GM20431 (cell line): ENCODE results near the gene OR9Q2.
"Not testable (repeated sequence)": the region's sequence is repeated elsewhere in the genome, so short reads cannot be mapped to it uniquely, and the experiment has no call there.

Experiments used
- in situ Hi-C: fragments of 300-500 bp; cut with MseI, MboI; formaldehyde crosslinking; loops from one replicate; pipeline ENCODE4 v1.15.0; 2020; ENCODE audit warnings: low sequenced_read_pairs; ENCODE audit not compliant: unreplicated experiment

Gene OR9Q2

GRCh38 chr11:58188770-58189169 is at the start of gene OR9Q2:
TSS of gene OR9Q2 (plus strand) at chr11:58189070. CDS start at chr11:58190491, 1,421 bp downstream.
- in situ Hi-C loops, result no loop called here

DNA sequence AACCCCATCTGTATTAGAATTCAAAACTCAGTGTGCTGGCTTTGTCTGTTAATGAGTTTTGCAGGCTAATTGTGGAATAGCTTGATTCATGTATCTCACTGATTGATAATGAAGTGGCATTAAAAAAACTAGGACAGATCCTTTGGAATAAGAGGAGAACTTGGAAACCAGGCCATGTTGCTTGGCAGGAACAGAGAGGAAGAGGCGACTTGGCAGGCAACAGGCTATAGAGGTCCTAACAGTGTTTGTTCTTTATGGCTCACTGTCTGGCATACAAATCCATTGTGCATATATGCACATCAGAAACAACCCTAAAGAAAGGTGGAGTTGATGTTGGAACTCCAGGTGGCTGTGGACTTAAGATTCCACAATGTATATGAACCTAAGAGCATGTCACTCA is 46.1 kb upstream of the OR9Q2 start:
- in situ Hi-C loops, result no loop called here

- in situ Hi-C loops, result no loop called here
Measured at GRCh38 chr11:58152781-58153180, 36.1 kb upstream of the OR9Q2 start.

GRCh38 chr11:58164389-58164788 is 24.5 kb upstream of the OR9Q2 start:
- in situ Hi-C loops, result no loop called here

DNA sequence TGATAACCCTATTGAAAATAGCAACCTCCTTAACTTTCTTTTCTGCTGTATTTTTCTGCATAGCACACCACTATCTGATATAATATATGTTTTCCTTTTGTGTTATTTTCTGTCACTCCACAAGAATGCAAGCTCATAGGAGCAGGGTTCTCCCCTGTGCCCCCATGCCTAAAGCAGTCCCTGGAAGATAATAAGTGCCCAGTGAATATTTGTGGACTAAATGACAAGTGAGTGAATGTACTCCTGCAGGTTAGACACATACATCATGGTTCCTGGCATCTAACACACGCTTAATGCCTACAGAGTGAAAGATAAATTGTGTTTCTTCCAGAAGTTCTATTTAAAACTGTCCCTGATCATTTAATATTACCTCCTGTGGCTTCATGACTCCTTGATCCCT is 23.9 kb upstream of the OR9Q2 start:
- in situ Hi-C loops, result no loop called here

DNA sequence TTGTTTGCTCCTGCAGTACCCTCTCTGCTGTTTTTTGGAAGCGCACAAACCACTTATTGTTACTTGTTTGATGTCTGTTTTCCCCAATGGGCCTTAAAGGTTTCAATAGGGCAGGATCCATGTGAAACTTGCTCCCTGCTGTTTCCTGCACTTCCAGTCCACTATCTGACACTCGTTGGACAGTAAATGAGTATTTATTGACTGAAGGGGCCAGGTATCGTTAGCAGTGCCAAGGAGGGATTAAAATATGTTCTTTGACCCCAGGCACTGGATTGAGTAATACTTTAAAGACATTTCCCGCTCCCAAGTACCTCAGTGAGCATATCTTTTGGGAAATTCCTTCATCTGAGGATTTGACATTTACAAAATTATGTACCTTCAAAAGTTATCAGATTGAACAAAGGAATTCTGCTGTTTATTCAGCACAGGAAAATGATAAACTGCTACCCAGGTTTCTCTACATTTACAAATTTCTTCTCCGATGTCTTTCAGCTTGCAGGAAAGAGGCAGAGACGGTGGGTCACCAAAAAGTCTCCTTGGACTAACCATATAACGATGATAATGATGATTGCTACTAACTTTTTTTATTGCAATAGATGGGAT is 23.3 kb upstream of the OR9Q2 start:
- in situ Hi-C loops, result no loop called here

DNA sequence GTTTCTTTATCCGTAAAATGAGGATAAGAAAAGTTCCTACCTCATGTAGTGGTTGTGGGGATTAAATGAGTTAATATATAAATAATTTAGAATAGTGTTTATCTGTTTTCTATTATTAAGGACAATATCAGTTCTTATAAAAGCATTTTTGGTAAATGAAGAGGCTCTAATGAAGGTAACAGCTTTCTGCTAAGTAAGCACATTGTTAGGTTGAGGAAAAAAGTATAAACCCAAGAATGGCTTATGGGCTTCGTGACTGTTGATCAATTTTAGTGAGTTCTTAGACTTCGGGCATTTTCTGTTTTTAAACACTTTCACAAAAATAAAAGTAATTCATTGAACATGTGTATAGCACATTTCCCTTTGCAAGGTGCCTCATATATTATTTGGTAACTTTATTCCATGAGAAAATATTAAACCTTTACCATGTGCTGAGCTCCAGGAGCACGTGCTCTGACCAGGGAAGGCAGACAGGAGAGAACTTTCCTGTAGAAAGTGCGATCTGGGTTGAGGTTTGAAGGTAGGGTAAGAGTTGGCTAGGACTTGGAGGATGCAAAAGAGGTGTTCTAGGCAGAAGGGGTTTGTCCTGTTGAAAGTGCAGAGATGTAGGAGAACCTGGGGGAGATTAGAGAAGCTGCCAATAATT is 11.3 kb upstream of the OR9Q2 start:
- in situ Hi-C loops, result no loop called here

- in situ Hi-C loops, result no loop called here
Measured at GRCh38 chr11:58178444-58178843, 10.4 kb upstream of the OR9Q2 start.

DNA sequence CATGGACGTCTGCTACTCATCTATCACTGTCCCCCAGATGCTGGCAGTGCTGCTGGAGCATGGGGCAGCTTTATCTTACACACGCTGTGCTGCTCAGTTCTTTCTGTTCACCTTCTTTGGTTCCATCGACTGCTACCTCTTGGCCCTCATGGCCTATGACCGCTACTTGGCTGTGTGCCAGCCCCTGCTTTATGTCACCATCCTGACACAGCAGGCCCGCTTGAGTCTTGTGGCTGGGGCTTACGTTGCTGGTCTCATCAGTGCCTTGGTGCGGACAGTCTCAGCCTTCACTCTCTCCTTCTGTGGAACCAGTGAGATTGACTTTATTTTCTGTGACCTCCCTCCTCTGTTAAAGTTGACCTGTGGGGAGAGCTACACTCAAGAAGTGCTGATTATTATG is 9.2 kb upstream of the OR9Q2 start:
- in situ Hi-C loops, result no loop called here

GRCh38 chr11:58186938-58187337 is 1.9 kb upstream of the OR9Q2 start:
- in situ Hi-C loops, result no loop called here

GRCh38 chr11:58192229-58192628 is 3.4 kb downstream of the OR9Q2 start:
- in situ Hi-C loops, result no loop called here

DNA sequence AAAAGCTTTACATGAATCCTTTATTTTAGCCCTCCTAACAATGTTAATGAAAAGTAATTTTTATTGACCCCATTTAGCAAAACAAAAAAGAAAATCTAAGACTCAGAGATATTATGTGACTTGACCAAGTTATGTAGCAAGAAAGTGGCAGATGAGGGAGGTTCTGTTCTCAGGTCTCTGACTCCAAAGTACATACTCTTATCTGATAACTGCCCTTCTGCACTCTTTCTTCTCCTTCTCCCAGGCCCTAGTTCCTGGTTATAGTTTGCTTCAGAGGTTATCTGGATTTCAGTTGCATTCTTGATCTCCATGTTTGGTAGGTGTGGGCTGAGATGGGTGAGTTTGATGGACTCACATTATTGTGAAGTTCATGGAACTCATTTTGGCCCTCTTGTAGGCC is 4.5 kb downstream of the OR9Q2 start:
- in situ Hi-C loops, result no loop called here

DNA sequence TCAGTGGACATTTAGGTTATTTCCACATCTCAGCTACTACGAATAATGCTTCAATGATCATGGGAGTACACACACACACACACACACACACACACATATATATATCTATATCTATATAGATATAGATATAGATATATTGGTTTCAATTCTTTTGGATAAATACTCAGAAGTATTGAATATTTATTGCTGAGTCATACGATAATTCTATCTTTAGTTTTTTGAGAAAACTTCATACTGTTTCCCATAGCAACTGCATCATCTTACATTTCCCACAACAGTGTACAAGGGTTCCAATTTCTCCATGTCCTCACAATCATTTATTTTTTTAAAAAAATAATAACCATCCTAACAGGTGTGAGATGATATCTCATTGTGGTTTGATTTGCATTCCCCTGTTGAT is 7.1 kb downstream of the OR9Q2 start:
- in situ Hi-C loops, result no loop called here

DNA sequence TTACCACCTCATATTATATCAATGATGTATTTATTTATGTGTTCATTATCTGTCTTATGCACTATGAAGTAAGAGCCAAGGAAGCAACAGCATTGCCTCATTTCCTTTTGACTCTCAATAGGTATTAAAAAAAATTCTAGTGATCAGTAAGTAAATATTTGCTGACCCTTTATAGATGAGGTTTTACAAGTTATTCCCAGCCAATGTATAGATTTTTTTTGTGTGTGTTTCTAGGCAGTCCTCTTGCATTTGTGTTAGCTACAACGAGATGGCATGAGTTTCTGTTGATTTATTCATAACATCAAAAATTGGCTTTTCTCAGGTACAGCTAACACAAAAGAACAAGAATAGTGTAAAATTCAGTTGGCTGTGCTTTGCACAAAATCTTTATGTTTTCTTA is 10.4 kb downstream of the OR9Q2 start:
- in situ Hi-C loops, result no loop called here

DNA sequence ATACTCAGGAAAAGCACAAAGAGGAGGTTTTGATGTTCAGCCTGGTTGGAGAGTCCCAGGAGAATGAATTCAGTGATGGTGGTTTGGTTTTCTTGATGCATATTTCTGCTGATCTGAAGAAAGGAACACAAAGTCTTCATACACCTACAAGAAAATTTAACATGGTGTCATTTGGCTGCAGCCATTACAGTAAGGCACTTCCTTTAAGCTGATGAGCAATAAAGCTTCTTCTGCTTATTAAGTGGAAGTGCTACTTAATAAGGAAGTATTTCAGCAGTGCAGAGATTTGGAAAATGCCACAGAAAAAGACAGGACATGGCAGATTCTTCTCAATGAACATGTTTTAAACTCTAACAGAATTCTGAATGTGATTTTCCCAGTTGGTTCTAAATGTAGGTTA is 15.2 kb downstream of the OR9Q2 start, which contains the start of gene OR1S2:
Gene OR1S2, minus strand, starts transcription at position 101 of the 400 bp plus-strand sequence. Its CDS starts 0 bp downstream, at position 101.
- in situ Hi-C loops, result no loop called here

GRCh38 chr11:58212420-58212819 is 23.6 kb downstream of the OR9Q2 start, which contains the start of gene OR1S1:
TSS of gene OR1S1 (plus strand) at chr11:58212720.
- in situ Hi-C loops, result not testable (repeated sequence)

- in situ Hi-C loops, result no loop called here
Measured at GRCh38 chr11:58216476-58216875, 27.6 kb downstream of the OR9Q2 start.

DNA sequence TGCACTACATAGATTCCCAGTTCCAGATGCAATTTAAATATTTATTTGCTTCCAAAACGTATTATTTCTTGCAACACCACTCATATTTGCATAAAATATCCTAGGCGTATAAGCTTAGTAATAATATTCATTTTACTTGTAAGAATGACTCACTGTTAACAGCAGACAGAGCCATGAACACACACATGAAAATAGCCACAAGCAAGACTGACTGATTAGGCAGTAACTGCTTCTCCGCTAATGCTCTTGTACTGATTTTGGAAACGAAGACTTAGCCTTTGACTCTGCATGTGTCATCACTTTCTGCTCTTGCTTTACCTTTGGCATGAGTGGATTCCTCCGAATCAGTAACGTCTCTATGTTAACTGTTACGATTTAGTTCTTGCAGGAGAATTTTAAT is 33.9 kb downstream of the OR9Q2 start:
- in situ Hi-C loops, result no loop called here

DNA sequence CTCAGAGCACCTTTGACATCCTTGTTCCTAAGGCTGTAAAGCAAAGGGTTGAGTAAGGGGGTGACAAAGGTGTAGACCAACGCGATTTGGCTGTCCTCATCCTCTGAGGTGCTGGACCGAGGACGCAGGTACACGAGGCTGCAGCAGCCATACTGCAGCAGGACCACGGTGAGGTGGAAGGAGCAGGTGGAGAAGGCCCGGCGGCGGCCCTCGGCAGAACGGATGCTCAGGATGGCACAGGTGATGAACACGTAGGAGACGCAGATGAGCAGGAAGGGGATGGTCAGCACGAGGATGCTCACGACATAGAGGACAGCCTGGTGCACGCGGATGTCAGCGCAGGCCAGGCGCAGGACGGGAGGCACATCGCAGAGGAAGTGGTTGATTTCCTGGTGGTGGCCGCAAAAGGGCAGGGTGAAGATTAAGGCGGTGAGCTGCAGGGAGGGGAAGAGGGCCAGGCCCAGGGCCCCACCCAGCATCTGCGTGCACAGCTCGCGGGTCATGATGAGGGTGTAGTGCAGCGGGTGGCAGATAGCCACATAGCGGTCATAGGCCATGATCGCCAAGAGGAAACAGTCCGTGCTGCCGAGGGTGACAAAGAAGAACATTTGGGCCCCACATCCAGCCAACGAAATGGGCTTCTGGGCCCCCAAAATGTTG is 39.2 kb downstream of the OR9Q2 start:
- in situ Hi-C loops, result no loop called here
